Adrenal gland (tissue), 5 donors: Measurements from ENCODE around the gene SLC5A1.
"Not testable (repeated sequence)": the region's sequence is repeated elsewhere in the genome, so short reads cannot be mapped to it uniquely, and the experiment has no call there.

Experiments used
- CTCF ChIP-seq, 6 experiments: fragments of 450-650 bp in 4 of 6; fragments of 200-600 bp in 2 of 6; sonication (generic) in 1 of 6; IDR thresholded peaks; 1 replicate in 5 of 6; 2 replicates in 1 of 6; pipeline versions ENCODE4 v1.5.1 to v1.8.0; 2016 to 2021; ENCODE audit warnings: antibody characterized with exemption in 6 of 6, mild to moderate bottlenecking in 2 of 6, moderate library complexity in 1 of 6
- POLR2A ChIP-seq, 2 donors: fragments of 450-650 bp; IDR thresholded peaks; one replicate each; pipeline ENCODE4 v1.6.1; 2017; ENCODE audit warnings: antibody characterized with exemption in 2 of 2, mild to moderate bottlenecking in 2 of 2, moderate library complexity in 1 of 2
- donor health status: DM: no; HTN: no; CAD: no.

- not testable (repeated sequence) for TF ChIP-seq CTCF, POLR2A (IDR thresholded peaks at IDR 0.05)
Measured at GRCh38 chr22:32157632-32158031, 114.6 kb downstream of the SLC5A1 start.
